T follicular helper cell (primary cell): Measurements from ENCODE around the gene HARBI1.
"Not testable (repeated sequence)": the region's sequence is repeated elsewhere in the genome, so short reads cannot be mapped to it uniquely, and the experiment has no call there.

Source experiments
- DNase-seq: peaks from one replicate; pipeline ENCODE4 v3.0.0-alpha.2; 2020; ENCODE audit warnings: low read depth

The HARBI1 gene

DNA sequence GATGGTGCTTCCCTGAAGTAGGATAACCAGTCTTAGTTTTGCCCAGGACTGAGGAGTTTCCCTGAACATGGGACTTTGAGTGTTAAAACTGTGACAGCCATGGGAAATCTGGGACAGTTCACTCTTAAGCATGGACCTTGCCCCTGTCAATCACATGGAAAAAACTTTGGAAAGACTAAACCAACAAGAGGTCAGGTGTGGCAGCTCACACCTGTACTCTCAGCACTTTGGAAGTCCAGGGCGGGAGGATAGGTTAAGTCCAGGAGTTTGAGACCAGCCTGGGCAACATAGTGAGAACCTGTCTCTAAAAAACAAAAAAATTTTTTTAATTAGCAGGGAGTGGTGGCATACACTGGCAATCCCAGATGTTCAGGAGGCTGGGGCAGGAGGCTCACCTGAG, 19.9 kb downstream of the HARBI1 start:
- DNase-seq: no peak

DNA sequence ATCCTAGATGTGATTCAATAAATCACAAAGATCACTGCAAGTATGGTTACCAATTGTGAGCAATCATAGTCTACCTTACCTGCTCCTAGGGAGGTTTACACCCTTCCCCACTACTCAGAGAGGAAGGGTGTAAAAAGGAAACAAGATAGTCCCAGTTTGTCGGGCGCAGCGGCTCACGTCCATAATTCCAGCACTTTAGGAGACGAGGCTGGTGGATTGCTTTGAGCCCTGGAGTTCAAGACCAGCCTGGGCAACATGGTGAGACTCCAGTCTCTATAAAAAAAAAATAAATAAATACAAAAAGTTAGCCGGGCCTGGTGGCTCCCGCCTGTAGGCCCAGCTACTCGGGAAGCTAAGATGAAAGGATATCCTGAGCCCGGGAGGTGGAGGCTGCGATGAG, 22.2 kb downstream of the HARBI1 start:
- no peak for DNase-seq

DNA sequence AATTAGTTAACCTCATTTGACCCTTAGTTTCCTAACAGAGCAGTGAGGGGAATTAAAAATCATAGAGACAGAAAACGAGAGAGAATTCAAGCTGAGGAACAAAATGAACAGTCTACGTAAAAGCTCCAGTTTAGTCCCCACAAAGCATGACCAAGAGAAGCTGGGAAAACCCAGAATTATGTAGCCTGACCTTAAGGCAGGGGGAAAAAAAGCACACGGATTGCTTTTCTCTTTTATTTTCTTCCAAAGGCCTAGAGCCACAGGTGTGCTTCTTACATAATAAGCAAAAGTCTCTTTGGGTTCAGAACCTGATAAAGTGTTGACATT, 22.7 kb downstream of the HARBI1 start:
- DNase-seq: no peak

DNA sequence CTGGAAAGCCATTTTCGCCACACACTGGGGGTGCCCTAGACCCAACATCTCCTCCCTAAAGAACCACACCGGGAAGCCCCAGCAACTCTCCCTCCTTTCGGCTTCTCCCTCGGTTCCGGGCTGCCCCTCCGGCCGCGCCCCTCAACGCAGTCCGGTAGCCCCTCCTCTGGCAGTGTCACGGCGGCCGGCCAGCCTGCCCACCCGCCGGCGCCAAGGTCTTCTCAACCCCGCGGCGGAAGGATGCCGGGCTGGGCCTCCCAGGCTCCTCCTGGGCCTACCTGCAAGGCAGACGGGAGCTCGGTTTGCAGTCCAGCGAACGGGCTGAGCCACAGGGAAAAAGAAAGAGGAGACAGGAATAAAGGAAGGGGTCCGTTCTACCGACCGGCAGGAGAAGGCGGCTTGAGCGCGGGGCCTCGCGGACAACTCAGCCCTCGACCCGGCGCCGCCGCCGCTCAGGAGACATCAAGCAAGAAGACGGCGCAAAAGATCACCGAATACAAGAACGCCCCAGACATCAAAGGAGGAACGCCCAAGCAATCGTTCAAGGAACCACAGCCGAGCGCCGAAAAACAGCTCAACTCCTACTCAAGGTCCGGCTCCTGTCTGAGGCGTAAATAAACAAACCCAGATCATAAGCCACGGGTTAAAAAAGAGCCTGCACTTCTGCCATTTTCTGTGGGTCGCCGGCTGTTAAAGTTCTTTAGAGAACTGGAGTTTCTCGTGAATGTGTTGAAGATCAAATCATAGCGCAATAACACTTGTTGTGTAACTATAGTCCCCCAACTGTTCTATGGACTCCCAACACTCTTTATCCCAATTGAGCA, 23.3 kb downstream of the HARBI1 start, which contains the start of gene AMBRA1:
Gene AMBRA1, minus strand, starts transcription at position 474 of the 824 bp plus-strand sequence. CDS start 45,643 bp downstream, outside the sequence.
- peak; percentile 70 for DNase-seq

DNA sequence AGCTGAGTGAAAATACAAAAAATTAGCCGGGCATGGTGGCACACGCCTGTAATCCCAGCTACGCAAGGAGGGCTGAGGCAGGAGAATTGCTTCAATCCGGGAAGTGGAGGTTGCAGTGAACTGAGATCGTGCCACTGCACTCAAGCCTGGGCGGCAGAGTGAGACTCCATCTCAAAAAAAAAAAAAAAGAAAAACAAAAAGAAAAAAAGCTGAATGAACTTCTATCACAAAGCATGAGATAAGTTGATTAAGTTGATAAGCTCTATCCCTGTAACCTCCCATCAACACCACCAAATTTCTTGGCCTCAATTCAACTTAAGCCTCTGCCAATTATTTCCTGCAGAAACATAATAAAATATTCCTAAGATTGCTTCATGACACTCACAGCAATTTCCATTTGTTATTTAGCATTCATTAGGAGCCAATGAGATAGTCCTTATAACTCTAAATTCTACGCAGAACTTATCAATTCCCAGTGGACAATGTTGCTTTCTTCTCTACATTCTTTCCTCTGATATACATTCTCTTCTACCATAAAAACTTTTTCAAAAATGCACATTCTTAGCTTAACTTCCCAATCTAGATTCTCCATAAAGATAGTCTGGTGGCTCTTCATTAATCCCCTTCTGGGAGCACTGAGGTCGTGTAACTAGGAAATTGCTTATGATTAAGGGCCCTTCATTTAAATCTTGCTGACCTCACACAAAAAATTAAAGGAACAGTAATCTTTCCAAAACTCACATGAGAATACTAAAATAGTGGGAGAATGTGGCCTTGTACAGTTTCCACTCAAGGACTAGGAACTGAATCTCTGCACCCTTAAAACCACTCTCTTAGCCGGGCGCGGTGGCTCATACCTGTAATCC, 26.1 kb downstream of the HARBI1 start:
- DNase-seq: no peak

DNA sequence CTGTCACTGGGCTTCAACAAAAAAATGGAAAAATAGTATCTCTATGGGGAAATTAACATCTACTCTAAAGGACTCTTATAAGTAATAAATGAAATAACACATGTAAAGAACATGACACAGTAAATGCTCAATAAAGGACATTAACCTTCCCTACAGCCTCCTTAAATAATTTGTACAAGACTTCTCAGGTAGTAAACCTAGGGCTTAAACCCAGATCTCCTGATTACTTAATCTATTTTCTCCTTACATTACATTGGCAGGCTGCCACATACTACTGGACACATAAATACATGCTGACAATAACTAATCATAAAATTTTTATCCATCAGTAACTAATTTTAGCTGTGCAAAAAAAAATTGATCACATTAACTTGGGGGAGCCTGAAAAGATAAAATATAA, 28.1 kb downstream of the HARBI1 start:
- no peak for DNase-seq

DNA sequence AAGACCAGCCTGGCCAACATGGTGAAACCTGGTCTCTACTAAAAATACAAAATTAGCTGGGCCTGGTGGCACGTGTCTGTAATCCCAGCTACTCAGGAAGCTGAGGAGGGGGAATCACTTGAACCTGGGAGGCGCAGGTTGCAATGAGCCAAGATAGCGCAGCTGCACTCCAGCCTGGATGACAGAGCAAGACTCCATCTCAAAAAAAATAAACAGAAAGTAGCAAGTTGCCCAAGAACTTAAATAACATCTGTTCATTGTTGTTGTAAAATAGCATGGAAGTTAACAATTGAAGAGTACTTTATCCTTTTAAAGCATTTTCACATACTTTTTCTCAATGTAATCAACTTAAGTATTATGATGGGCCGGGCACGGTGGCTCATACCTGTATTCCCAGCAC, 28.9 kb downstream of the HARBI1 start:
- no peak for DNase-seq

DNA sequence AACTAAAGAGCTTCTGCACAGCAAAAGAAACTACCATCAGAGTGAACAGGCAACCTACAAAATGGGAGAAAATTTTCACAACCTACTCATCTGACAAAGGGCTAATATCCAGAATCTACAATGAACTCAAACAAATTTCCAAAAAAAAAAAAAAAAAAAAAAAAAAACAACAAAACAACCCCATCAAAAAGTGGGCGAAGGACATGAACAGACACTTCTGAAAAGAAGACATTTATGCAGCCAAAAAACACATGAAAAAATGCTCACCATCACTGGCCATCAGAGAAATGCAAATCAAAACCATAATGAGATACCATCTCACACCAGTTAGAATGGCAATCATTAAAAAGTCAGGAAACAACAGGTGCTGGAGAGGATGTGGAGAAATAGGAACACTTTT, 33.5 kb downstream of the HARBI1 start:
- DNase-seq: not testable (repeated sequence)

DNA sequence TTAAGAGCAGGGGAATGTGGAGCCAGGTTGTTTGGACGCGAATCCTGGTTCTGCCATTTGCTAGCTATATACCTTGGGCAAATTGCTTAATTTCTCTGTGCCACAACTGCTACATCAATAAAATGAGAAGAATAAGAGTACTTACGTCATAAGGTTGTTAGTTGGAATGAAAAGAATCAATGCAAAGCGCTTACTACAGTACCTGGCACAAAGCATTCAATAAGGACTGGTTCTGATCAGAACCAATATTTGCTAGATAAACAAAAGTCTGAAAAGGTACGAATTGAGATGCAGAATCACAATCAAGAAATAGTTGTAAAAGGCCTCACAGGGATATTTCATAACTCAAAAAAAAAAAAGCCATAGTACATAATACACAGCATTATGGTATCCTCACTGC, 34.4 kb downstream of the HARBI1 start:
- DNase-seq: no peak

DNA sequence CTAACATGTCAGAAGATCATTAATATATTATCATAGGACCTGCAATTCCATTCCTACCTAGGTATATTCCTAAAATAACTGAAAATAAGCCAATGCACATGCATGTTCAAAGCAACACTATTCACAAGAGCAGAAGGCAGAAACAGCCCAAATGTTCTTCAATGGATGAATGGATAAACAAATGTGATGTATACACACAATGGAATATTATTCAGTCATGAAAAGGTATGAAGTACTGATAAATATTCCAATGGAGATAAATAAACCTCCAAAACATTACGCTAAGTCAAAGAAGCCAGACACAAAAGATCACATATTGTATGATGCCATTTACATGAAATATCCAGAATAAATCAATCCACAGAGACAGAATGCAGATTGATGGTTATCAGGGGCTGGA, 40.0 kb downstream of the HARBI1 start:
- DNase-seq: no peak

DNA sequence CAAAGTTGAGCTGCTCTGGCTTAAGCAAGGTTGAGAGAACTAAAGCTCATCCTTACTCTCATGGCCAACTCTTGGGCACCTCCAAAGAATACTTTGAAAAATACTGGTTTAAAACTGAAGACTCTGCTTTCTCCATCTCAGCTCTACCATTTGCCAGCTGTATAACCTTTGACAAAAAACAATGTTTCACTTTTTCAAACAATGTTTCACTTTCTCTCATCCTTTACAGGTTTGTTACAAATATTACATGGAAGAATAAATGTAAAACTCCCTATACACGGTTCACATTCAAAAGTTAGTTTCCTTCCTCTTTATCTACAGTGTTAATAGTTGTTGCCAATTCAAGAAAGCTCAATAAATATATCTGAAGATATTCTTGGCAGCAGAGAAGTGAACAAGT, 42.4 kb downstream of the HARBI1 start:
- no peak for DNase-seq

DNA sequence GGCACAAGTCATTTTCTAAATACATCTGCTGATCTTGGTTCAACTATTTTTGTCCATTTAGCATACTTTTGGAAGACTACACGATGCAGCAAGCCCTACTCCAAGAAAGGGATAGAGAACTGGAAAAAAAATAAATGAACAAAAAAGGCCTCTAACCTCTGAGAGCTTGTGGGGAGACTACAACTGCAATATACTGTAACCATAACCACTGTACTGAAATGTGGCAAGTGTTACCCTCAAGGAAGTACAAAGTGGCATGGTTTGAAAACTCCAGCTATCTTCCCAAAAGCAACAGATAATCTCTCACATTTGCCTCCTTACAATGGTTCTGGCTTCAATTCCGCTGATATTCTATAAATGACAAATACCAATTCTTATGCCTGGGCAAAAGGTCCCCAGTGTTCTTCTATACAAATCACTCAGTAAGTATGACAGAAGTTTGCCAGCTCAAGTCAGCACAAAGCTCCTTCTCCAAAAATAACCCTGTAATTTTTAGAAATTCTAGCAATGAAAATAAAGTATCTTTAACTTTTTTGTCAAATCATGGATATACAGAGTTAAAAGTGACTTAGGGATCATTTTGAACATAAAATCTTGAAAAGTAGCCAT, 46.1 kb downstream of the HARBI1 start:
- no peak for DNase-seq

DNA sequence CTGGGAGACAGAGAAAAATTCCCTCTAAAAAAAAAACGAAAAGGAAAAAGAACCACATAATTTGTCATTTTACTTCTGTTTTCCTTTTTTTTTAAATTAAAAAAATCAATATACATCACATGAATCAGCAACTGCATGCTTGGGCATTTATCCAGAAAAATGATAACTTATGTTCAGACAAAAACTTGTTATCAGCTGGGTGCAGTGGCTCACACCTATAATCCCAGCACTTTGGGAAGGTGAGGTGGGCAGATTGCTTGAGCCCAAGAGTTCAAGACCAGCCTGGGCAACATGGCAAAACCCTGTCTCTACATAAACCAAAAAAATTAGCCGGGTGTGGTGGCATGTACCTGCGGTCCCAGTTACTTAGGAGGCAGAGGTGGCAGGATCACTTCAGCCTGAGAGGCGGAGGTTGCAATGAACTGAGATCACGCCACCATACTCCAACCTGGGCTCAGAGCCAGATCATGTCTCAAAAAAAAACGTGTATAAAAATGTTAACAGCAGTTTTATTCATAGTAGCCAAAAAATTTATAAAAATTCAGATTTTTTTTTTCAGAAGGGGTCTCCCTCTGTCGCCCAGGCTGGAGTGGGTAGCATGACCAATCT, 51.7 kb downstream of the HARBI1 start:
- no peak for DNase-seq

DNA sequence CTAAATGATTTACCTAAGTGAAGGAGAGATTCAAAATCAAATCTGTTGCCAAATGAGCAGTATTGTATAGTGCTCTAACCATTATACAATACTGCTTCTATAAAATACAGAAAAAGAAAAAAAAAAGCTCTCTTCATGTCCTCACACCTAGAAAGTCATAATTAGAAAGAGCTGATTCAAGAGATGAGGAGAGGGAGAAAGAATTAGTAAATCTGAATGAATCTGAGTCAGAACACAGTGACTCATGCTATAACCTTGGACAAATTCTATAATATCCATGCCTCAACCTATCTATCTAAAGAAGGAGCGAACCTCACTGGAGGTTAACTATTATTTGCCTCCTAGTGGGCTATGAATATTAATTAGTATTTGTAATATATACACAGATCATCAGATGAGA, 52.6 kb downstream of the HARBI1 start:
- DNase-seq: no peak

DNA sequence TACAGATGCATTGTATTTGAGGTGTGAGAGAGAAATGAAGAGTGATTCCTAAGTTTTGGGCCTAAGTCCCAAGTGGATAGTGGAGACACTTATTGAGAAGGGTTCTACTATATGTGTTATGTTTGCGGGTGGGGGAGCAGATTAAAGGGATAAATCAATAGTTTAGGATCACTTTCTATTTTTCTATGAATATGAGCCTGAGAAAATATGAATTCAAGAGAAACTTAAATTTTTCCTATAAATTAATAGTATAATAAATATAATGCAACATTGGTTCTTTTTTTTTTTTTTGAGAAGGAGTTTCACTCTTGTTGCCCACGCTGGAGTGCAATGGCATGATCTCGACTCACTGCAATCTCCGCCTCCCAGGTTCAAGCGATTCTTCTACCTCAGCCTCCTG, 54.5 kb downstream of the HARBI1 start:
- DNase-seq: no peak

DNA sequence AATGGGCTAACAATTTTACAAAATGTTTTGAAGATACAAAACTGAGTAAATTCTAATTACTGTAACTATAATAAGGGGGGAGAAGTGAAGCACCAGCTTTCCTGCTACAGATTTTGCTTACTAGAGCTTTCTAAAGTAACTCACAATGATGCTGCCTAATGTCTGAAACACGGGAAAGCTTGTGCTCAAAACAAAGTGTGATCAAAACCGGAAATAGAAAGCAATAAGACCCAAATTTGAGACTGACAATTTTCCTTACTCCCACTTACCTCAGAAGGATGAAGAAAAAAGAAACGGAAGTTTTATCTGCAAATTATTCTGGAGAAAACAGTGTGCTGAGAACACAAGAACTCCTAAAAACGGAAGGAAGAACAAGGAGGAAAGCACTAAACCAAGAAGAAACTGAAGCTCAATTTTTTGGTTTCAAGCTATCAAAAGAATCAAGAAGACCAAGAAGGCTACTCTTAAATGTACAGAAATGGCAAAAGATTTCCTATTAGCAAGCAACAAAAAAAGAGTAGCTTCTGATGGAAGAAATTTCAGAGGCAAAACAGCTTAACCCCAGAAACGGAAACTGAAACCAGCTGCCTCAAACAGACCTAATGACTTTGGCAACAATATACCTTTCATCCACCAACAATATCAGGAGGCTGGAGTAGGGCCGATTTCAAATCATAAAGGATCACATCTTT, 56.6 kb downstream of the HARBI1 start:
- no peak for DNase-seq

DNA sequence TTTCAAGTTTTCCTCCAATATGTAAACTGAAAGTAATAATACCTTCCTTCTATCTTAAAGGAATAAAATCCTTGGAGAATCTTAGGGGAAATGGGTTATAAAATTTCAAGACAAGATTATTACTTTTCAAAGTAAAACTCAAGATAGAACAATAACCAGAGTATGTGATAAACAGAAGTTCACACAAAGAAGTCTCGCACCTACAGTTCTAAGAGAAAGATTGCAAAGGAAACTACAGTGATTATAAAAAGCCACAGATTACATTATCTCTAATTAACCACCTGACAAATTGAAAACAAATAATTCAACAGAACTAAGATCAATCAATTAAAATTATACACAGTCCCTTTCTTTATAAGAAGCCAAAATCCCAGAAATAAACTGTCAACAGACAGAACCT, 57.2 kb downstream of the HARBI1 start:
- DNase-seq: no peak

DNA sequence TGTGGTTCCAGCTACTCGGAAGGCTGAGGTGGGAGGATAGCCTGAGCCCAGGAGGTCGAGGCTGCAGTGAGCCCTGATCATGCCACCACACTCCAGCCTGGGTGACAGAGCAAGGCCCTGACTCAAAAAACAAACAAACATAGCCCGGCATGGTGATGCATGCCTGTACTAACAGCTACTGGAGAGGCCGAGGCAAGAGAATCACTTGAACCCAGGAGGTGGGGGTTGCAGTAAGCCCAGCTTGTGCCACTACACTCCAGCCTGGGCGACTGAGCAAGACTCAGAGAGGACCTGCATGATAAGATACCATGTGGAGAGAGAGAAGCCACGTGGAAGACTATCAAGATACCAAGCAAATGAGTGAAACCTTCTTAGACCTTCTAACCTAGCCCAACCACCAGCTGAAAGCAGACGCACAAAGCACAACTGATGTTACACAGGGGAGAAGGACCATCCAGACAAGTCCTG, 59.3 kb downstream of the HARBI1 start:
- DNase-seq: no peak

DNA sequence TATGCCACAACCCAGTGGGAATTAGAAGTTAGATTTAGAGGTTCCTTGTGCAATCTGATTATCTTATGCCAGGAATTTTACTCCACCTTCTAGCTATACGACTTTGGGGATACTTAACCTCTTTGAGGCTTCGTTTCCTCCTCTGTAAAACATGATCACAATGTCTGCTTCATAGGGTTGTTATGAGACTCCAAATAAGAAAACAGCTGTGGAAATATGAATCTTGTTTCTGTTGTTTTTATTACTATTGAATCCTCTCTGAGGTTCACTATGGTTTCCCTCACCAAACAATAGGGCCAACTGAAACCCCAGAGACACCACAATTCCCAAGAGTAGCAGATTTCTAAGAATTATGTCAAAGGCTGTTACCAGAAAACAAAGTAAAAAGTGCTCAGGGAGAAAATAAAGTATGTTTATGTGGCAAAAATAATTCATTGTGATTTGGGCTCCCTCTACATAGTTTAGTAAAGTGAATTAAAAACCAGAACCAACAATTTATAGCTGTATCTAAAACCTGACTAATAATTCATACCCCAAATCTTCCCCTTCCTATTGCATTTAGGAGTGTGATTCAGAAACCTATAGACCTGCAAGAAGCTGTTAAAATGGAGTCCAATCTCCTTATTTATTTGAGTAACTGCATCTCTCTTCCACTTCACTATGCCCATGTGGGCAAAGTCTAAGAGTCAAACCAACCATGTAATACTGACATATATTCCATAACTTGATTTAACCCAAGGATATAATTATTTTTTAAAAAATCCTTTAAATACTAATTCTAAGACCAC, 61.6 kb downstream of the HARBI1 start:
- DNase-seq: no peak

DNA sequence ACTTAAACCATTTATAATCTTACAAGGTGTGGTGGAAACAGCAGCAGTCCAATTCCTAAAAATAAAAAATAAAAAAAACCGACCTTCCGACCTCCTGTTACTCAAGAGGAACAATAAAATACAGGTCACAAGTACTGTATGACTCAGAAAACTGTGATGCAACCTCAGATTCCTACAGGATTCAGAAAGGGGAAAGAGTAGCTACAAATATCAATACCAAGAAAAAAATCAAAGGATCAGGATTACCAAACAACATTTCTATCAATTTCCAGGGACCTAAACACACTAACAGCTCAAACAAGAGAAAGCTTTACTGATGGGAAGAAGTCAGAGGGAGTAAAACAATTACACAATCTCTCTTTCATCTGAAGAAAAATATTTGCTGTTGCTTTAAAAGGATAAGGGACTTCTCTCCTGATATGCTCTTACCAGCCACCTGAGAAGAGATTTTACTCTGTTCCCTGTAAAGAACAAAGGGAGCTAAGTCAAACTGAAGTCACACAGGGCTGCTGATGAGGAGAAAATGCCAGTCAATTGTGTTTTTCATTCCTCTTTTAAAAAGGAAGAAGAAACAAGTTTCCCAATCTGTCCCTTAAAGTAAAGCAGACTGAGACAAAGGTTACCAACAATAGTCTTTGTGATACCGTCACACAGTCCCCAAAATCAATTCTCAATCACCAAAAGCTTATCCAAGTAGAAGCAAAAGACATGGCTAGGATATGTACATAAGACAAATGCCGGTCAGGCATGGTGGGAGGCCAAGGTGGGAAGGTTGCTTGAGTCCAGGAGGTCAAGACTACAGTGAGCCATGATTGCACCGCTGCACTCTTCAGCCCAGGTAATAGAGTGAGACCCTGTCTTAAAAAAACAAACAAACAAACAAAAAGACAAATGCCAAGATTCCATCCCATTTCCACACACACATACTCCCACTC, 62.5 kb downstream of the HARBI1 start:
- no peak for DNase-seq
